H7 (cell line): ENCODE measurements around the gene CFAP119. TPM values are rescaled to one million over a fixed set of nuclear protein-coding genes. Genes with fewer than 3 reads are reported as not detected.

Source experiments
- DNase-seq: peaks from one replicate; pipeline ENCODE4 v3.0.0; 2012
- H3K27me3 ChIP-seq: 2 replicates; pipeline ENCODE4 v1.6.0; 2011; ENCODE audit warnings: mild to moderate bottlenecking, low read length; ENCODE audit not compliant: control insufficient read depth, insufficient read depth
- H3K36me3 ChIP-seq: replicated peaks from 2 replicates; pipeline ENCODE4 v1.5.1; 2011; ENCODE audit warnings: low read length; ENCODE audit not compliant: control insufficient read depth, insufficient read depth
- H3K4me3 ChIP-seq: 2 replicates; pipeline ENCODE4 v1.5.1; 2011; ENCODE audit warnings: low read depth, mild to moderate bottlenecking, control low read depth, low read length, moderate library complexity; ENCODE audit not compliant: insufficient read depth
- total RNA-seq: library from RNA; depleted of rRNA; stranded (reverse); fragments of >200 nt; shearing (Covaris generic); gene quantifications from 2 replicates; pipeline ENCODE4 v1.2.3, GENCODE V29; 2014

Gene CFAP119
- total RNA-seq, 1 experiment from 2014 or later: 1.5 TPM

GRCh38 chr16:30745082-30745481 is 16.8 kb downstream of the CFAP119 start:
- Histone ChIP-seq H3K27me3 (no peaks in the 10 kb centered on the region), H3K36me3 (peaks cover 3% of the 10 kb centered on the region), H3K4me3 (no peak overlapping the region)
- no peak for DNase-seq

DNA sequence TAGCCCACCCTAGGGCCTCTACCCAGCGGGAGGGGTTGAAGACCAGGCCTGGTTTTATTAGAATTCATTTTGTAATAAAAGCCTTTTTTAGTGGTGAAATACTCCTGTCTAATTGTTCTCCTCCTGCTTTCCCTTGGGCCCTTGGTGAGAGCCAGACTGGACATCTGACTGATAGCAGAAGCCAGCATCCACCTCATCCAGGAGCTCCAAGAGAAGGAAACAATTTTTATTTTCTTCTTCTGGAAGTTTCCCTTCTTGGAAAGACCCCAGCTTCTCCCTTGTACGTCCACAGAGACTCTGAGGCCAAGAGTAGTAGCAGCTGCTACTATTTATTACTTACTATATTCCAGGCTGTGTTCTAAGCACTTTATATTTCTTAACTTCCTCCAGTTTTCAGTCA is 17.7 kb downstream of the CFAP119 start:
- Histone ChIP-seq H3K36me3 (peaks cover 3% of the 10 kb centered on the region), H3K27me3 (no peaks in the 10 kb centered on the region), H3K4me3 (no peak overlapping the region)
- no peak for DNase-seq

- Histone ChIP-seq H3K4me3 (no peak overlapping the region), H3K36me3 (peaks cover 3% of the 10 kb centered on the region), H3K27me3 (no peaks in the 10 kb centered on the region)
- DNase-seq: no peak
Observed at GRCh38 chr16:30743716-30744115, 18.1 kb downstream of the CFAP119 start.

DNA sequence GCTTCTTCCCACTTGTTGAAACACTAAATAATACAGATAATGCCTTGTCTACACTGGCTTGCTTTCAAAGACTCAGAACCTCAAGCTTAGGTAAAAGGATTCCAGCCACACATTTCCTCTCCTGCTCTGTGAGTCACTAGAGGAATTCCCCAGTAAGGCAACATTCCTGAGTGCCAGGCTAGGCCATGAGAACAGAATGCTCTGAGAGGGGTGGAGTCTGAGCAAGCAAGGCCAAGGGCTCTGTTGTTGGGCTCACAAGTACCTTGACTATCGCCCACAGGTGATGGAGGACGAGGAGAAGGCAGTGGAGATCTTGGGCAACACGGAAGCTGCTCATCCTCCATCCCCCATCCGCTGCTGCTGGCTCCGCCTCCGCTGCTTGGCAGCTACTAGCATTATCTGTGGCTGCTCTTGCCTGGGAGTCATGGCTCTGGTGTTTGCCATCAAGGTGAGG is 20.4 kb downstream of the CFAP119 start:
- H3K4me3 ChIP-seq: no peak overlapping the region
- no peaks in the 10 kb centered on the region for H3K27me3 ChIP-seq
- DNase-seq: peak; percentile 58
- peaks cover 13% of the 10 kb centered on the region for H3K36me3 ChIP-seq

DNA sequence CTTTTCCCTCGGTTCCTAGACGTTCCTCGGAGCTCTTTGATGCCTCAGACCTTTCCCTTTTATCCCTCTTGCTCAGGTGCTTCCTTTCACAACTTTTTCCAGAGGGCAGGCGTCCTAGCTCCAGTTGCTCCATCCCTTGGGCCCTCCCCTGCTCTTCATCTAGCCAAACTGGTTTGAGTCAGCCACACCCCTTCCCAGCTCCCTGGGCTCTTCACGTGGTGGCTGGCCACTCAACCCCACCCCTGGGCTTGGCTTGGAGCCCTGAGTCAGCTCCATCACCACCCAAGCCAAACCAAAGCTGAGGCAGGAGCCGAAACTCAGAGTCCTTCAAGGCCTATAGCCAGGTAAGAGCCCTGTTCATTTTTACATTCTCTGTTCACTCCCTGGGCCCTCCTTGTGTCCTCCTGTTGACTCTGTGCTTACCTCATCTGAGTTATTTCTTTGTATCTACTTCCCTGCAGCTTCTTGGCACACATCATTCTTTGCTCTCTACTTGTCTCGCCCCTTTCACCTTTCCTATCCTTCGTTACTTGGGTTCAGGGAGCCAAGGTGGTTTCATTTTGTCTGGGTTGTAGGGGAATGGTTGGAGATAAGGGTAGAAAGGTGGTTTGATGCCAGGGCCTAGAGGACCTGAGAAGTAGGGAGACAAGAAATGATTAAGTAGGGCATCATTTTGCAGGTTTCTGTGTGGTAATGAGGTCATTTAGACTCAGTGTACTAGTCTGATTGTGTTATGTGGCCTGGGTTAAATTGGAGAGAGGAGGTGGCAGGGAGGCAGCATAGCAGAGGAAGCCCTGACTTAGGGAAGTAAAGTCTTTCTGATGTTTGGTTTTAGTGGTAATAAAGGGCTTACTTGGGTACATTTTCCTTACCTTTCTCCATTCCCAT is 21.3 kb downstream of the CFAP119 start:
- Histone ChIP-seq H3K4me3 (no peak overlapping the region), H3K27me3 (no peaks in the 10 kb centered on the region), H3K36me3 (peaks cover 21% of the 10 kb centered on the region)
- DNase-seq: peak; percentile 86

DNA sequence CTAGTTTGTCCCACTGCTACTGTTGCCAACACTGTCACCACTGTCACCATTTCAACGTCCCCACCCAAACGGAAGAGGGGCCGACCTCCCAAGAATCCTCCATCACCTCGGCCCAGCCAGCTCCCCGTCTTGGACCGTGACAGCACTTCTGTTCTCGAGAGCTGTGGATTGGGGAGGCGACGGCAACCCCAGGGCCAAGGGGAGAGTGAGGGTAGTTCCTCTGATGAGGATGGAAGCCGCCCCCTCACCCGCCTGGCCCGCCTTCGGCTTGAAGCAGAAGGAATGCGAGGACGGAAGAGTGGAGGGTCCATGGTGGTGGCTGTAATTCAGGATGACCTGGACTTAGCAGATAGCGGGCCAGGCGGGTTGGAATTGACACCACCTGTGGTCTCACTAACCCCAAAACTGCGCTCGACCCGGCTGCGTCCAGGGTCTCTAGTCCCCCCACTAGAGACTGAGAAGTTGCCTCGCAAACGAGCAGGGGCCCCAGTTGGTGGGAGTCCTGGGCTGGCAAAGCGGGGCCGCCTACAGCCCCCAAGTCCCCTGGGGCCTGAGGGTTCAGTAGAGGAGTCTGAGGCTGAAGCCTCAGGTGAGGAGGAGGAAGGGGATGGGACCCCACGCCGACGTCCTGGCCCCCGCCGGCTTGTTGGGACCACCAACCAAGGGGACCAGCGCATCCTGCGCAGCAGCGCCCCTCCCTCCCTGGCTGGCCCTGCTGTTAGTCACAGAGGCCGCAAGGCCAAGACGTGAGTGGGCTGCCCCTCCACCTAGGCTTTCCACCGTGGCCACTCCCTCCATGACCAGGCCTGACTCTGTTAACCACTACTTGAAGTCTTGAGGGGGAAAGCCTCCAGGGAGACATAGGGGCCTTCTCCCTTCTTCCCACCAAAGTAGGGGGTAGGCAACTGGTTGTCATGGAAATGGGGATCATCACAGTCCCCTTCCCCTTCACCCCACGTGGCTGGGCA is 22.6 kb downstream of the CFAP119 start:
- peak; percentile 60 for DNase-seq
- H3K27me3 ChIP-seq: no peaks in the 10 kb centered on the region
- no peak overlapping the region for H3K4me3 ChIP-seq
- H3K36me3 ChIP-seq: peaks cover 25% of the 10 kb centered on the region

DNA sequence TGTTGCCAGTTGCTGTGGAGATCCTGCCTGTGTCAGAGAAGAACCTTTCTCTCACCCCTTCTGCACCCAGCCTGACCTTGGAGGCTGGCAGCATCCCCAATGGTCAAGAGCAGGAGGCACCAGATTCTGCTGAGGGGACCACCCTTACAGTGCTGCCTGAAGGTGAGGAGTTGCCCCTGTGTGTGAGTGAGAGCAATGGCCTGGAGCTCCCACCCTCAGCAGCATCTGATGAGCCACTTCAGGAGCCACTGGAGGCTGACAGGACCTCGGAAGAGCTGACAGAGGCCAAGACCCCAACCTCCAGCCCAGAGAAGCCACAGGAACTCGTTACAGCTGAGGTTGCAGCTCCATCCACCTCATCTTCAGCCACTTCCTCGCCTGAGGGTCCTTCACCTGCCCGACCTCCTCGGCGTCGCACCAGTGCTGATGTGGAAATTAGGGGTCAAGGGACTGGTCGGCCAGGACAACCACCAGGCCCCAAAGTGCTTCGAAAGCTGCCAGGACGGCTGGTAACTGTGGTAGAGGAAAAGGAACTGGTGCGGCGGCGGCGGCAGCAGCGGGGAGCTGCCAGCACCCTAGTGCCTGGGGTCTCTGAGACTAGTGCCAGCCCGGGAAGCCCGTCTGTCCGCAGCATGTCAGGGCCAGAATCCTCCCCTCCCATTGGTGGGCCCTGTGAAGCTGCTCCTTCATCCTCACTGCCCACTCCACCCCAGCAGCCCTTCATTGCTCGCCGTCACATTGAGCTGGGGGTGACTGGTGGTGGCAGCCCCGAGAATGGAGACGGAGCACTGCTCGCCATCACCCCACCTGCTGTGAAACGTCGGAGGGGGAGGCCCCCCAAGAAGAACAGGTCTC is 23.8 kb downstream of the CFAP119 start:
- Histone ChIP-seq H3K4me3 (no peak overlapping the region), H3K36me3 (peaks cover 35% of the 10 kb centered on the region), H3K27me3 (no peaks in the 10 kb centered on the region)
- DNase-seq: peak; percentile 30

DNA sequence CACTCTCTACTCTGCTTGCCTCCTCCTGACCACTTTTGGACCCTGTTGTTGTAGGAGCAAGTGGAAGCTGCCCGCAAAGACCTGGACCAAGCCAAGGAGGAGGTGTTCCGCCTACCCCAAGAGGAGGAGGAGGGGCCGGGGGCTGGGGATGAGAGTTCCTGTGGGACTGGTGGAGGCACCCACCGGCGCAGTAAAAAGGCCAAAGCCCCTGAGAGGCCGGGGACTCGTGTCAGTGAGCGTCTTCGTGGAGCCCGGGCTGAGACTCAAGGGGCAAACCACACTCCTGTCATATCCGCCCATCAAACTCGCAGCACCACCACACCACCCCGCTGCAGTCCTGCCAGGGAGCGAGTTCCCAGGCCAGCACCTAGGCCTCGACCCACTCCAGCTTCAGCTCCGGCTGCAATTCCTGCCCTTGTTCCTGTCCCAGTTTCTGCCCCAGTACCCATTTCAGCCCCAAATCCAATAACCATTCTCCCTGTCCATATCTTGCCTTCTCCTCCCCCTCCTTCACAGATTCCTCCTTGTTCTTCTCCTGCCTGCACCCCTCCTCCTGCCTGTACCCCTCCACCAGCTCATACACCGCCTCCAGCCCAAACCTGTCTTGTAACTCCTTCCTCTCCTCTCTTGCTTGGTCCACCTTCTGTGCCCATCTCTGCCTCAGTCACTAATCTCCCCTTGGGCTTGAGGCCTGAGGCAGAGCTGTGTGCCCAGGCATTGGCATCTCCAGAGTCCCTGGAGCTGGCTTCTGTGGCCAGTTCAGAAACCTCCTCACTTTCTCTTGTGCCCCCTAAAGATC is 24.7 kb downstream of the CFAP119 start:
- peaks cover 36% of the 10 kb centered on the region for H3K36me3 ChIP-seq

GRCh38 chr16:30731411-30731810 is 30.5 kb downstream of the CFAP119 start:
- H3K4me3 ChIP-seq: no peak overlapping the region
- no peak for DNase-seq
- peaks cover 33% of the 10 kb centered on the region for H3K36me3 ChIP-seq
- no peaks in the 10 kb centered on the region for H3K27me3 ChIP-seq

More for the DNA sequence above, 24.7 kb downstream of the CFAP119 start:
- no peaks in the 10 kb centered on the region for H3K27me3 ChIP-seq
- no peak overlapping the region for H3K4me3 ChIP-seq
- peak; percentile 34 for DNase-seq

DNA sequence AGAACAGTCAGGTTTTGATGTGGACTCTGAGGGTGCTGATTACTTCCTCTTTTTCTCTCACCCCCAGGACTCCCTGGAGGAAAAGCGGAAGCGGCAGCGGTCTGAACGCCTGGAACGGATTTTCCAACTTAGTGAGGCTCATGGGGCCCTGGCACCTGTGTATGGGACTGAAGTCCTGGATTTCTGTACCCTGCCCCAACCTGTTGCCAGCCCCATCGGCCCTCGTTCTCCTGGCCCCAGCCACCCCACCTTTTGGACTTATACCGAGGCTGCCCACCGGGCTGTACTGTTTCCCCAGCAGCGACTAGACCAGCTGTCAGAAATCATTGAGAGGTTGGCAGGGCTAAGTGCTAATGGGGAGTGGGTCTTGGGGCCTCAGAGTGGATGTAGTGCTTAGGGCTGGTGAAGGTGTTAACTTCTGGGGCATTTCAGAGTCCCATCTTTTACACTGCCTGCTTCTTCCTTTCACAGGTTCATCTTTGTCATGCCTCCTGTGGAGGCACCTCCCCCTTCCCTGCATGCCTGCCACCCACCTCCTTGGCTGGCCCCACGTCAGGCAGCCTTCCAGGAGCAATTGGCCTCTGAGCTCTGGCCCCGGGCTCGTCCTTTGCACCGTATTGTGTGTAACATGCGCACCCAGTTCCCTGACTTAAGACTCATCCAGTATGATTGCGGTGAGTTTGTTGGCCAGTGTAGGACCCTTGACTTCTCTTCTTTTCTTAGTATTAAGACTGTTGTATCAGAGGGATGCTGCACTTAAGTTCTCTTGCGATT is 32.8 kb downstream of the CFAP119 start:
- peaks cover 31% of the 10 kb centered on the region for H3K36me3 ChIP-seq
- H3K27me3 ChIP-seq: no peaks in the 10 kb centered on the region
- no peak overlapping the region for H3K4me3 ChIP-seq
- DNase-seq: no peak

DNA sequence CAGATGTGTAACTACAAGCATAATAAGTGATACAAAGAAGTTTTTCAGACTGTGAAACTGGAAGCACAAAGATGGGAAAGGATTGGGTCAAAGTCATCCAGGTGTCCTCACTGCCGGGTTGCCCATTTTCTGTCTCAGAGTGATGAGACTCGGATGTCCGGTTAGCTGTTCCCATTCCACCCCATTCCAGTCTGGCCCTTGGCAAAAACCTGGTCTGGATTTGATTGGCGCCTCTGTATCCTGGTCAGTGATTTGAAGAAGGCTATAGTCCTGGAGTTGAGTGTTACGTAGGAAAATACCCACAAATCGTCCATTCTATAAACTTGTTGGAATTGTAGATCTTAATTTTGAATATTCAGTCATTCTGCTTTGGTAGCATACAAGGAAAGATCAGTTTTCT is 33.5 kb downstream of the CFAP119 start:
- no peak for DNase-seq
- no peaks in the 10 kb centered on the region for H3K27me3 ChIP-seq
- no peak overlapping the region for H3K4me3 ChIP-seq
- H3K36me3 ChIP-seq: peaks cover 33% of the 10 kb centered on the region

GRCh38 chr16:30725418-30725792 is 36.5 kb downstream of the CFAP119 start:
- Histone ChIP-seq H3K4me3 (no peak overlapping the region), H3K27me3 (no peaks in the 10 kb centered on the region), H3K36me3 (peaks cover 46% of the 10 kb centered on the region)
- DNase-seq: no peak
